GM12878 (cell line): Measurements from ENCODE around the gene C1QTNF12. TPM values are rescaled to one million over a fixed set of nuclear protein-coding genes. Genes with fewer than 3 reads are reported as not detected.

Source experiments
- ATAC-seq: fragments of 200-7000 bp; cut with Tn5 transposase; 3 replicates; pipeline ENCODE4 v1.9.1; 2020; ENCODE audit warnings: mild to moderate bottlenecking, moderate library complexity
- BruUV-seq: library from RNA; stranded (reverse); fragments of 400-500 nt; replicated peaks from 2 replicates; lab custom pipeline; 2021; lab: Mats Ljungman, UMichigan
- CTCF ChIA-PET: fragments of 300-600 bp; sonication (Branson Sonifier 250); formaldehyde crosslinking; extraction: SDS; loops from one replicate; lab custom pipeline; 2021; ENCODE audit warnings: inconsistent platforms; lab: Yijun Ruan, JAX
- POLR2A ChIA-PET: fragments of 350-600 bp; formaldehyde crosslinking; extraction: SDS; loops from one replicate; lab custom pipeline; 2021; ENCODE audit warnings: inconsistent platforms; lab: Charles Lee
- RAD21 ChIA-PET: fragments of 300-600 bp; sonication (Branson Sonifier 250); formaldehyde crosslinking; loops from one replicate; lab custom pipeline; 2023; ENCODE audit warnings: antibody characterized with exemption; ENCODE audit not compliant: unreplicated experiment; lab: Charles Lee
- SMC1A ChIA-PET: fragments of 300-600 bp; sonication (Branson Sonifier 250); formaldehyde crosslinking; loops from one replicate; lab custom pipeline; 2023; ENCODE audit not compliant: unreplicated experiment, uncharacterized antibody; lab: Charles Lee
- DNase-seq: peaks from one replicate; pipeline ENCODE4 v3.0.0-alpha.2; 2011; ENCODE audit warnings: low read depth, low spot score
- FAIRE-seq: peaks from 3 replicates; lab custom pipeline; 2011; peaks lifted over from hg19 to GRCh38; lab: Jason Lieb, UNC
- H2AFZ ChIP-seq: 2 replicates; pipeline ENCODE4 v1.6.0; 2011; ENCODE audit warnings: low read depth, low read length, control low read depth; ENCODE audit not compliant: control insufficient read depth
- H3K27ac ChIP-seq: 2 replicates; pipeline ENCODE4 v1.5.1; 2011; ENCODE audit warnings: control low read depth; ENCODE audit not compliant: control insufficient read depth, insufficient read depth
- H3K27me3 ChIP-seq, 2 experiments: replicated peaks in 1 of 2; 2 replicates each; pipeline versions ENCODE4 v1.6.0 to v1.6.1; 2011; ENCODE audit warnings: low read length in 1 of 2; ENCODE audit not compliant: control insufficient read depth in 2 of 2, insufficient read depth in 2 of 2
- H3K36me3 ChIP-seq, 2 experiments: 2 replicates each; pipeline ENCODE4 v1.5.1; 2011; ENCODE audit warnings: low read length in 1 of 2; ENCODE audit not compliant: control insufficient read depth in 2 of 2, insufficient read depth in 2 of 2
- H3K4me1 ChIP-seq: 2 replicates; pipeline ENCODE4 v1.6.1; 2011; ENCODE audit warnings: mild to moderate bottlenecking, low read length, moderate library complexity, mixed read lengths; ENCODE audit not compliant: control insufficient read depth, insufficient read depth
- H3K4me2 ChIP-seq: 2 replicates; pipeline ENCODE4 v1.6.0; 2011; ENCODE audit warnings: control low read depth; ENCODE audit not compliant: control insufficient read depth, insufficient read depth
- H3K4me3 ChIP-seq: fragments of 200-600 bp; sonication (generic); 2 replicates; pipeline ENCODE4 v1.5.1; 2016
- H3K79me2 ChIP-seq: 2 replicates; pipeline ENCODE4 v1.6.0; 2011; ENCODE audit warnings: low read length; ENCODE audit not compliant: control insufficient read depth, insufficient read depth
- H3K9ac ChIP-seq: 2 replicates; pipeline ENCODE4 v1.8.0; 2011; ENCODE audit warnings: low read length, control low read depth, mixed read lengths; ENCODE audit not compliant: control insufficient read depth, insufficient read depth
- H3K9me3 ChIP-seq: replicated peaks from 3 replicates; pipeline ENCODE4 v1.5.1; 2011; ENCODE audit warnings: mild to moderate bottlenecking, low read length; ENCODE audit not compliant: control insufficient read depth, insufficient read depth
- H4K20me1 ChIP-seq: 2 replicates; pipeline ENCODE4 v1.6.0; 2011; ENCODE audit not compliant: control insufficient read depth, insufficient read depth
- CTCF ChIP-seq, 3 experiments: IDR thresholded peaks in 2 of 3; conservative IDR thresholded peaks in 1 of 3; 2 replicates each; pipeline ENCODE4 v1.5.1; 2011; ENCODE audit warnings: low read depth in 3 of 3, low read length in 3 of 3, mild to moderate bottlenecking in 3 of 3, control low read depth in 2 of 3, moderate library complexity in 2 of 3, inconsistent platforms in 1 of 3, mixed read lengths in 1 of 3; ENCODE audit not compliant: control insufficient read depth in 2 of 3, insufficient read depth in 1 of 3; ENCODE audit errors: extremely low read depth in 1 of 3
- DPF2 ChIP-seq: fragments of 450-650 bp; IDR thresholded peaks from 2 replicates; pipeline ENCODE4 v1.6.1; 2017; ENCODE audit warnings: mild to moderate bottlenecking
- EZH2 ChIP-seq: IDR thresholded peaks from 2 replicates; pipeline ENCODE4 v1.6.1; 2012; ENCODE audit warnings: low read depth, mild to moderate bottlenecking, control low read depth, inconsistent platforms, low read length, borderline replicate concordance; ENCODE audit not compliant: control insufficient read depth
- MEF2A ChIP-seq: IDR thresholded peaks from 2 replicates; pipeline ENCODE4 v1.6.1; 2011; ENCODE audit warnings: low read depth, mild to moderate bottlenecking, low read length, moderate library complexity; ENCODE audit not compliant: insufficient read depth
- MEF2B ChIP-seq: fragments of 450-650 bp; IDR thresholded peaks from 2 replicates; pipeline ENCODE4 v1.6.1; 2018; ENCODE audit warnings: mild to moderate bottlenecking, moderate library complexity; ENCODE audit not compliant: partially characterized antibody, poor library complexity, severe bottlenecking
- STAT3 ChIP-seq: IDR thresholded peaks from 2 replicates; pipeline ENCODE4 v1.6.1; 2011; ENCODE audit warnings: low read depth, low read length, improper control_type of control experiment
- WRNIP1 ChIP-seq: IDR thresholded peaks from 2 replicates; pipeline ENCODE4 v1.6.1; 2011; ENCODE audit warnings: low read depth, low read length, improper control_type of control experiment, borderline replicate concordance
- ZNF687 ChIP-seq: fragments of 450-650 bp; IDR thresholded peaks from 2 replicates; pipeline ENCODE4 v1.6.1; 2017; ENCODE audit warnings: mild to moderate bottlenecking, moderate library complexity
- WGBS: methylation state at CpG from one replicate; pipeline ENCODE4 v1.1.6; 2016; ENCODE audit warnings: low lambda C conversion rate; ENCODE audit not compliant: insufficient replicate concordance, insufficient coverage; ENCODE audit errors: missing lambda C conversion rate; 5-methylcytosine and 5-hydroxymethylcytosine counted together
- in situ Hi-C: fragments of 300-500 bp; cut with MboI; formaldehyde crosslinking; loops from 9 replicates; pipeline ENCODE4 v1.14.3; 2018; ENCODE audit warnings: mixed read lengths
- intact Hi-C: fragments of 100-400 bp; cut with micrococcal nuclease; formaldehyde crosslinking; loops from one replicate; pipeline ENCODE4 v1.14.2; 2022; ENCODE audit not compliant: unreplicated experiment
- polyA plus RNA-seq, 11 experiments: library from polyadenylated mRNA; depleted of rRNA in 4 of 11; unstranded in 6 of 11; stranded (reverse) in 5 of 11; fragments of >200 nt; fragmentation: Nextera tagmentation in 4 of 11; fragmentation: Illumina TruSeq in 1 of 11; extraction: Ambion mirVana in 4 of 11; extraction: Trizol in 1 of 11; gene quantifications; 1 replicate in 1 of 11; 2 replicates in 10 of 11; pipeline versions ENCODE4 v1.2.1 to v1.2.3, GENCODE V29; 2011 to 2016; ENCODE audit warnings: inconsistent platforms in 2 of 11, missing spikeins in 2 of 11, low read depth in 1 of 11
- total RNA-seq, 4 experiments: library from RNA; depleted of rRNA in 3 of 4; stranded (reverse); fragments of >200 nt in 3 of 4; fragmentation: Illumina TruSeq in 1 of 4; extraction: Trizol in 1 of 4; gene quantifications; 2 replicates each; pipeline versions ENCODE4 v1.2.1 to v1.2.3, GENCODE V29; 2013 to 2021

C1QTNF12 gene
- total and polyA plus RNA-seq, 10 of the 15 experiments (the other 5 are each of a cell fraction or from before 2014, with no cell fraction given): 0.17 to 1.0 (median 0.31) TPM; not detected in 5

DNA sequence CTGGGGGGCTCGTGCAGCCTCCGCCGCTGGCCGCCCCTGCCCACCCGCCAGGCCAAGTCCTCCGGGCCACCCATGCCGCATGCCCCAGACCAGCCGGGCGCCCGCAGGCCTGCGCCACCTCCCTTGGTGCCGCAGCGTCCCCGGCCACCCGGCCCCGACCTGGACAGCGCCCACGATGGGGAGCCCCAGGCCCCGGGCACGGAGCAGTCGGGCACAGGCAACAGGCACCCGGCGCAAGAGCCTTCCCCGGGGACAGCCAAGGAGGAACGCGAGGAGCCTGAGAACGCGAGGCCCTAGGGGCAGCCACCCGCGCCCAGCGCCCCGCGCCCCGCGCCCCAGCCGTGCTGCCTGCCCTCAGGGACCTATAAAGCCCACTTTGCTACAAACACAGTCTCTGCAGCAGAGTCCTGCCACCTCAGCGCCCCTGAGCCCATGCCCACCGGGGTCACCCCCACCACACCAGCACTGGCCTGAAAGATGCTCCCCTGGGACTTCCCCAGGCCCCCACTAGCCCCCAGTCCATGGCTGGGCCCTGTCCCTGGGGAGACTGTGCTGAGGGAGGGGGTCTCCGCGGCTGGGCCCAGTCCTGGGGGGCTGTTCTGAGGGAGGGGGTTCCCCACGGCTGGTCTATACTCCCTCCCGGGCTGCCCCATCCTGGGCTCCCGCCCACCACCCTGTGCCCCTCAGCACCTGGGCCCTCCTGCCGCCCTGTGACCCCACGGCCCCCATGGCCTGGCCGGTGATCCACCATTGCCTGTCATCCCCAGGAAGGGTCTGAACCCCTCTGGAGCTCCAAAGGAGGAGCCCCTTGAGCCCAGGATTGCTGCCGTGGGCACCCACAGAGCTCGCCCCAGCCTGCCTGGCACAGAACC, 48.7 kb downstream of the C1QTNF12 start:
- H3K4me1 ChIP-seq: no peaks in the 10 kb centered on the region
- ChIA-PET CTCF (no interaction called here), SMC1A (no interaction called here), RAD21 (no interaction called here), POLR2A (no interaction called here)
- no peak overlapping the region for H3K4me3 ChIP-seq
- DNase-seq (no peak), ATAC-seq (no peak), FAIRE-seq (no peak)
- H3K36me3 ChIP-seq: no peaks in the 10 kb centered on the region
- H3K27ac ChIP-seq: no peak overlapping the region
- H3K4me2 ChIP-seq: no peak overlapping the region
- no peaks in the 10 kb centered on the region for H3K27me3 ChIP-seq
- no peak overlapping the region for H2AFZ ChIP-seq
- BruUV-seq: no TSS peak
- in situ Hi-C loops (no loop called here), intact Hi-C loops (no loop called here)
- WGBS: 63% methylated on average over 35 of the region's 48 CpGs
- H3K9me3 ChIP-seq: peaks cover 2% of the 10 kb centered on the region; the same call in 1 of the 3 replicates
- no peaks in the 10 kb centered on the region for H4K20me1 ChIP-seq
- no peak overlapping the region for H3K9ac ChIP-seq
- no peak for TF ChIP-seq MEF2B
- no peak for TF ChIP-seq DPF2
- TF ChIP-seq CTCF (IDR thresholded peaks at IDR 0.05 in 2 of 3, conservative IDR thresholded peaks at IDR 0.05 in 1 of 3; ENCODE audit: control insufficient read depth in 2 of 3, extremely low read depth in 1 of 3, insufficient read depth in 1 of 3, low read depth in 3 of 3, low read length in 3 of 3): no peak
- TF ChIP-seq STAT3: no peak
- no peak for TF ChIP-seq EZH2
- no peak for TF ChIP-seq ZNF687
- no peak for TF ChIP-seq MEF2A
- TF ChIP-seq WRNIP1: no peak
- no peaks in the 10 kb centered on the region for H3K79me2 ChIP-seq
